Heart left ventricle (tissue), 13 donors: Measurements from ENCODE around the gene ROBO1.

Source experiments
- CTCF ChIP-seq, 12 donors: fragments of 200-600 bp; sonication (generic) in 4 of 12; IDR thresholded peaks; one replicate each; pipeline versions ENCODE4 v1.5.0 to v1.8.0; 2018 to 2022; ENCODE audit warnings: antibody characterized with exemption in 12 of 12, mild to moderate bottlenecking in 5 of 12
- POLR2A ChIP-seq, 2 donors: fragments of 450-650 bp; IDR thresholded peaks; one replicate each; pipeline ENCODE4 v1.6.1; 2017; ENCODE audit warnings: antibody characterized with exemption in 2 of 2, mild to moderate bottlenecking in 2 of 2, moderate library complexity in 2 of 2
- donor health status: ischemic (EF 13 %, LVEDD 7.1; RV severe dilation, severe dysfunction).
- donor health status: DM: no; HTN: yes; CAD: no.
- donor health status: DM: no; HTN: no; CAD: no.
- donor health status: ischemic (EF 25% LVEDD 6.9; RV normal size, moderate dysfunction).
- donor health status: ischemic (EF 25% LVEDD 5.7; RV mildly dilated, moderate dysfunction).
- donor health status: ischemic (EF 35%, LVEDD 5.7; RV mildly dilated, moderate dysfunction).
- donor health status: nonischemic (EF 11% LVEDD 7.7; RV severe dilation, severe dysfunction).
- donor health status: DM: yes; HTN: yes; CAD: no.
- donor health status: PGD.
- donor health status: ischemic (EF 29% LVEDD 5.4; RV normal size, mild dysfunction).
- donor health status: nonischemic (EF 23%, LVEDD 6.1; RV moderate dilation, normal function).

GRCh38 chr3:79410617-79411016 lies 357.2 kb downstream of the ROBO1 start:
- no peak for TF ChIP-seq CTCF (IDR thresholded peaks at IDR 0.05)
- no peak for TF ChIP-seq POLR2A (IDR thresholded peaks at IDR 0.05)
